HG03460 (cell line): Measurements from ENCODE around the gene EME2.

Experiments used
- ATAC-seq: cut with Tn5 transposase; IDR thresholded peaks from one replicate; pipeline ENCODE4 v1.9.1; 2021; ENCODE audit not compliant: unreplicated experiment

EME2 gene

DNA sequence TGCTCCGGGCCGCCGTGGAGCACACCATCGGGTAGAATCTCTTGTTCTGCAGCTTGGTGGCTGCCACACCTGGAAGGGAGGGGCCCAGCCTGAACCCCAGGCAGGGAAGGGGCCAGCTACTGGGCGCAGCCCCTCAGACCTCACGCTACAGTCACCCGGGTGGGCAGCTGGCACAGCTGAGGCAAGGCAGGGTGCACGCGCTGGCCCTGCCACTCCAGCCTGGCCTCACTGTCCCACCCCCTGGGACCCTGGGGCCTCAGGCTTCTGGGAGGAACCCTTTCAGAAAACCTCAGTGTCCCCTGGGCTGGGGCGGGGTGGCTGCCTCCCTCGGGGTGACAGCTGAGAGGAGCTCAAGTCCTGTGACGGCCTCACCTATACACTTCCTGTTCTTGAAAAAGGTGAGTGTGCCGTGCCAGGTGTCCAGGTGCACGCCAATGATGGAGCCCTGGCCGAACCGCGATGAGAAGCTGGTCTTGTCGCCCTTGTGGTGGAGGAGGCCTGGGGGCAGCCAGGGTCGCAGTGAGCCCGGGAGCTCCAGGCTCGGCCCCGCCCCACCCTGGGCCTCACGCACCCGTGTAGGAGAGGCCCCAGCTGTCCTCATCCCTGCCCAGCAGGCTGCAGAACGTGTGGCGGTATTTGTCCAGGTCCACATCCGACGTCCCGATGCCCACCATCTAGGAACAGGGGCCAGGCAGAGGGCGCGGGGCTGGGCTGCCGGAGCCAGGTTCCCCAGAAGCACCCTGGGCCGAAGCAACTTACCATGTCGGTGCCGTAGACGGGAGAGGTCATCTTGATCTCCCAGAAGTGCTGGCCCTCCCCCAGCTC, 5.0 kb downstream of the EME2 start:
- no peak for ATAC-seq

DNA sequence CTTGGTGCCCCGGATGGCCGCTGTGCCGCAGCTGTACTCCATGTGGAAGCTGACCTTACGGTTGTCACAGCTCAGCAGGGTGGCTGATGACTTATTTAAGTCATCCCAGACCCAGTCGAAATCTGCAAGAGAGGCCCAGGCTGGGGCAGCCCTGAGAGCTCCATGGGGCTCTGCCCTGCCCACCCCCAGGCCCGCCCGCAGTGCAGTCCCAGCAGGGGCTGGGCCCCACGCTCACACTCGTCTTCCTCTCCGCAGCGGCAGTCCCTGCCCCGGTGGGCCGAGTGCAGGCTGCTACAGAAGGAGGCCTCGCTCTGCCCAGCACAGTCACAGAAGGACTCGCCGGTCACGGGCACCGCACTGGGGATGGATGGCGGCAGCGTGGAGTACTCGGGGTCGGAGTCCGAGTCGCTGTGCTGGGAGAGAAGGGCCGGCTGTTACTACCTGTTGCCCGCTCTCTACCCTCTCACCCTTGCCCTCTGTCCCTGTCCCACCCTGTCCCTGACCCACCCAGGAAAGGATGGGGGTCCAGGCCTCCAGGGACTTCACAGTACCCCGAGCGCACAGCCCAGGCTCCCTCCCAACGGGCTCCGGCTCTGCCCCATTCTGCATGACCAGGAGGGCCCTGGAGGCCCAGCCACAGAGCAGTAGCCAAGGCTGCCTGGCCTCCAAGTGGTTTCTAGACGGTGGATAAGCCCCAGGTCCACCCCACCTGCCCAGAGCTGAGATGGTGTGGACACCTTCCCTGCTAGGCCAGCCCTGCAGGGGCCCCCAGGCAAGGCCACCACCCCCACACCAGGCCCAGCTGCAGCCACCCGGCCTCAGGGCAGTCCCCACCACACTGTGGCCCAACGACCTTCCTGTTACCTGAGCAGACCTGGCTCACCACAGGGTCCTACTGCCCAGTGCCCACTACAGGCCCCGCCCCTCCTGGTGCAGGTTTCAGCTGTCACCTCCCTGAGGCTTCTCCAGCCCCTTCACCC, 5.9 kb downstream of the EME2 start:
- no peak for ATAC-seq

DNA sequence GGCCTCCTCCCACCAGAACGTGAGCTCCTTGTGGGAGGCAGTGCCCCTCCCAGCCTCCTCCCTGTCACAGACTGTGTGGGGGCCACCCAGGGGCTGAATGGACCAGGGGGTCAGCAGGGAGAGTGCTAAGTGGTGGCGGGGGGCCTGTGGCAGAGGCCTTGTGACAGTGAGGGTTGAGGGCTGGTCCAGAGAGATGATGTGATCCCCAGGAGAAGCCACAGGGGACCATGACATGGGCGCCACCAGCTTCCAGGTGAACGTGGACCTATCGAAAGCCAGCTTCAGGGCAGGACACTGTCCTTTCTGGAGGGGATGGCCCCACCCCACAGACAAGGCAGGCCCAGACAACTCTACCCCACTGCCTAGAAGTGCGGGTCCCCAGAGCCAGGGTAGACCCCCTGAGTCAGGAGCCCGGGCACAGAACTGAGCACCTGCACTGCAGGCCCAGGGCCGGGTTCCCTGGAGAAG, 6.7 kb downstream of the EME2 start:
- ATAC-seq: no peak

DNA sequence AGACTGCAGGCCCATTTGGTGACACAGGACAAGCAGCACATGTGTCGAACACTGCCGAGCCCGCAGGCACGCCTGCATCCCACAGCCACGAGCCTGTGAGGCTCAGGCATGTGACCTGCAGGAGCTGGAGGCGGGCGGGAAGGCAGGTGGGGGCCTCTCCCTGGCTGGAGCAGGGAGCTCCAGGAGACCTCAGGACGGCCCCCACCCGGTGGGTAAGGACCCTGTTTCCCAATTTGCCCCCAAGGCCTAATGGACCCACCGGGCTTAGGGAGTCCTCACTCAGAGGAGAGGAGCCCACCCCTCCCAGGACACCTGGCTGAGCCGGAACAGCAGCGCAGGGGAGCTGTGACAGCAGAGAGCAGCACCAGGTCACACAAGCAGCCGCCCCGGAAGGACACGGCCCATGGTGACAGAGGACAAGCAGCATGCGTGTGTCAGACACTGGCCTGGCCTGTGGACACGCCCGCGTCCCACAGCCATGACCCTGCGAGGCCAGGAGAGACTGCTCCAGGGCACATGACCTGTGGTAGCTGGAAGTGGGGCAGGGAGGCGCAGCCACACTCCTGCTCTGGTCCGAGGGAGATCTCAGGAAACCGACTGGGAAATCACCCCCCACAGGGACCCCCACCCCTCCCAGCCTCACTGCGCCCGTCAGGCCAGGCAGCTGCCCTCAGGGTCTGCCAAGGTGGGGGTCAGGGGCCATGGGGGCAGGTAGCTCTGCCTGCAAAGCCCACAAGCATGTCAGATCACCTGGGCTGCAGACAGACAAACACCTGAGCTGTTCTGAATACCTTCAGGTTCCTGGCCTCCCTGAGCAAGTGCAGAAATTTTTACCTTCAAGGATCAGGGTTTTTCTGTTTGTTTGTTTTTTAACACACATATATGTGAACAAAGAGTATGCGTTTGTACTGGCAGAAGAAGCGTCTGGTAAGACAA, 7.4 kb downstream of the EME2 start:
- no peak for ATAC-seq

DNA sequence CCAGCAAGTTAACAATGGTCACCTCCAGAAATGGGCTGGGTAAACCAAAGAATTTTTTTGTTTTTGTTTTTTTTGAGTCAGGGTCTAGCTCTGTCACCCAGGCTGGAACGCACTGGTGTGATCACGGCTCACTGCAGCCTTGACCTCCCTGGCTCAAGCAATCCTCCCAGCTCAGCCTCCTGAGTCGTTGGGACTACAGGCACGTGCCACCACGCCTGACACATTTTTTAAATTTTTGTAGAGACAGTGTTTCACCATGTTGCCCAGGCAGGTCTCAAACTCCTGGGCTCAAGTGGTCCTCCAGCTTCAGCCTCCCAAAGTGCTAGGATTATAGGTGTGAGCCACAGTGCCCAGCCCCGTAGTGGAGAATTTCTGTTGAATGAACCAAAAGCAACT, 8.1 kb downstream of the EME2 start:
- no peak for ATAC-seq

DNA sequence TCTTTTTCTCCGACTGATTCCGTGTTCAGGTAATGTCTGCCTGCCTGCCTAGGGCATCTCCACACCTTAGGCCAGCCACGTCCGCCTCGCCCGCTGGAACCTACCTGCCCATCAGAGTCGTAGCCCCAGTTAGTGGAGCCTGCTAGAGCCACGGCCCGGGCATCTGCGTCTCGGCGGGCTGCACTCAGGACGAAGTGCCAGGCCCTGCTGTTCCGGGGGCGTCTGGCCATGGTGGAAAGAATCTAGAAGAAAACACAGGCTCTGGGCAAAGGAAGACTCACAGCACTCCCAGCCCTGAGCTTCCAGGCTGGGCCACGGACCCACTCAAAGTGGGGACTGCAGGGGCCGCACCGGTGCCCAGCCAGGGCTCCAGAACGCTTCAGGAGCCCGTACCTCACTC, 8.6 kb downstream of the EME2 start:
- ATAC-seq: no peak

DNA sequence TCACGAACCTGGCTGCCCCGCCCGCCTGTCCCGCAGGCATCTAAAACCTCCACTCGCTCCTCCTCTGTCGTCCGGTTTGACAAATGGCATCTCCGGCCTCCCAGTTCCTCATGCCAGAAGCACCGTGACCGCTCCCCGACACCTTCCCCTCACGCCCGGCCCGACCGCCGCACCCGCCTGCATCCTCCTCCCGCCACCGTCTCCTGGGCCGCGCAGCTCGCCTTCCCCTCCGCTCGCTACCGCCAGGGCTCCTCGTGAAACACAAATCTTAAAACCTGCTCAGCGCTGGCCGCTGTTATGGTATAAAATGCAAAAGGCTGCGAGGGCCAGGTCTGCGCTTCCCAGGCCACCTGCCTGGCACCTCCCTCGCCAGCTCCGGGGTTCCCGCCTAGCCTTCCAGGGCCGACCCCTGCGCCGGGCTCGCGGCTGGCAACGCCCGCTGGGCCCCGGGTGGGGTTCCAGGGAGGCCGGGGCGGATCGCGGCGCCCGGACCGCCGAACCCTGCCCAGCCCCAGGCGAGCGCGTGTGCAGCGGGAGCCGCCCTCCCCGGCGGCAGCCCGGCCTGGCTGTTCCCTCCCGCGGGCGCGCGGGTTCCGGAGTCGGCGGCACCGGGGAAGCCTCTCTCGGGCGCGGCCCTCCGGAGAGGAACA, 9.3 kb downstream of the EME2 start:
- peak; percentile 0 for ATAC-seq

DNA sequence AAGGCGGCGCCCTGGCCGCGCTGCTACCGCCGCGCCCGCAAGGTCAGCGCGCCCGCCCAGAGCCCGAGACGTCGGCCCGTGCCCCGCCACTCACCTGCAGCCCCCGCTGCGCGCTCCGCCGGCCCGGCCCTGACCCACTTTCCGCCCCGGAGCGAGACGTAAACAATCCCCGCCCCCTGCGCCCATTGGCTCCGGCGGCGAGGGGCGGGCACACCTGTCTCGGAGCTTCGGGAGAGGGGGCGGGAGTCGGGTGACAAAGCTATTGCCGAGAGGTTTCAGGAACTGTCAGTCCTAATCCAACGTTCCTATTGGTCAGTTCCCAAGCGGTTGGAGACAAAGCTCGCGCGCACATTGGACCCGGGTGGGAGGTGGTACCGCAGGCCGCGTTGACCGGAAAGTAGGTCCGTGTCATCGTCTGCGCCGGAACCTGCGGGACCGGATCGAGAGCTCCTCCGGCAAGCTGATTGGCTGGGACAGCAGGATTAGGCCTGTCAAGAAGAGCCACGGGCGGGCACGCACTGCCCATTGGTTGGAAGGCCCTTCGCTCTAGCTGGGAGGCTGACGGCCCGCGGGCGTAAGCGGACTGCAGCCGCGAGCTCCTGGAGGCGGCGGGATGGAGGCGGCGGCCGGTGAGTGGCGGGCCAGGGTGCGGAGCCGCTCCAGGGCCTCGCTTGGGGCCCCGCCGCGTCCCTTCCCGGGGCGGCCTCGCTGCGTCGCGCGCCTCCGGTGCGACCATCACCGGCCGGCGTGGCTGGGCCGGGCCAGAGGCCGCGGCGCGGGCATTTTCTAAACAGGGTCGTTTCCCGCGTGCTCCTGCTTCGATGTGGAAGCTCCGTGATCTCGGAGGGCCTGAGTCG, 10.0 kb downstream of the EME2 start, which contains the start of the genes NUBP2 and SPSB3:
TSS of gene NUBP2 (plus strand) at position 553 of the 857 bp plus-strand sequence. CDS start at position 614, 61 bp downstream.
TSS of gene SPSB3 (minus strand) at position 164 of the 857 bp plus-strand sequence. CDS start 1,088 bp downstream, outside the sequence.
- ATAC-seq: peak; percentile 85

DNA sequence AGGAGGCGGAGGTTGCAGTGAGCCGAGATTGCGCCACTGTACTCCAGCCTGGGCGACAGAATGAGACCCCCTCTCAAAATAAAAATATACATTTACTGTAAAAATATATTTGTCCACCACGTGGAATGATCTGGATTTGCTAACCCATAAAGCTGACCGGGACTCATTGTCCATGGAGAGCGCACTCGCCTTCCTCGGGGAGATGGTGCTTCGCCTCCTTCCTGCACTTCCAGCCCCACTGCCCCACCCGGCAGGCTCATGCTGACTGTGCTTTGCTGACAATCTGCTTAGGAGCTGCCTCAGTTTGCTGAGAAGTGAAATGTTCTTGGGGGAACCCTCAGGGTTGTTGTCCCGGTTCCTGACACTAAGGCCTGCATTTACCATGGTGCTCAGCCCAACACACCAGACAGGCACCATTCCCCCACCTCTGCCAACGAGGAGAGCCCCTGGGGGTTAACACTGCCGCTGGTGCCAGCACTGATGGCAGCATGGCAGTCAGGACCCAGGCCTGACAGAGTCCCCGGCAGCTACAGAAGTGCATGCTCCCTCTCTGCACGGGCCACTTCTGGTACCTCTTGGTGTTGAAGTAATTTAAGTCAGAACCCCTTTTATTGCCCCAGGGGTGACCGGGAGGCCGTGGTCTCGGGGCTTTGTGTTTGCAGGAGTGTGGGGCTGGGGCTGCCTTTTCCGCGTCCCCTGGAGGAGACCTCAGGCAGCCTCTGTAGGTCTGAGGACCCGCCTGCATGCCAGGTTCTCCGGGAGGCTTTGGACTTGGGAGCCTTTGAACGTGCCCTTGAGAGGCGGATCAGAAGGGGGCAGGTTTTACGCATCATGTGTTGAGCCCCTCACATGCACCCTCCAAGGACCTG, 12.6 kb downstream of the EME2 start:
- no peak for ATAC-seq

DNA sequence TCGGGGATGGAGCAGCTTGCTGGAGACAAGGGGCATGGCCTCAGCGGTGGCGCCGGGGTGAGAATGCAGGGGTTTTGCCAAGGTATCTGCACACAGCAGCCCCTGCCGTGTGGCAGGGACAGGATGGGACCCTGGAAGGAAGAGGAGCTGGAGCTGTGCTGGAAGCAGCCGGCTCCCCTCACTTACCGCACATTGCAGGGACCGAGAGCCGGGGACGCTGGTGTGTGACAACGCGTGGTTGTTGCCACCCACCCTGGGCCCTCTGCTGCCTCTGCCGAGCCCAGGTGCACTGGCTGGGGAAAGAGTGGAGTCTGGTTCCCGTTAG, 13.2 kb downstream of the EME2 start:
- no peak for ATAC-seq

DNA sequence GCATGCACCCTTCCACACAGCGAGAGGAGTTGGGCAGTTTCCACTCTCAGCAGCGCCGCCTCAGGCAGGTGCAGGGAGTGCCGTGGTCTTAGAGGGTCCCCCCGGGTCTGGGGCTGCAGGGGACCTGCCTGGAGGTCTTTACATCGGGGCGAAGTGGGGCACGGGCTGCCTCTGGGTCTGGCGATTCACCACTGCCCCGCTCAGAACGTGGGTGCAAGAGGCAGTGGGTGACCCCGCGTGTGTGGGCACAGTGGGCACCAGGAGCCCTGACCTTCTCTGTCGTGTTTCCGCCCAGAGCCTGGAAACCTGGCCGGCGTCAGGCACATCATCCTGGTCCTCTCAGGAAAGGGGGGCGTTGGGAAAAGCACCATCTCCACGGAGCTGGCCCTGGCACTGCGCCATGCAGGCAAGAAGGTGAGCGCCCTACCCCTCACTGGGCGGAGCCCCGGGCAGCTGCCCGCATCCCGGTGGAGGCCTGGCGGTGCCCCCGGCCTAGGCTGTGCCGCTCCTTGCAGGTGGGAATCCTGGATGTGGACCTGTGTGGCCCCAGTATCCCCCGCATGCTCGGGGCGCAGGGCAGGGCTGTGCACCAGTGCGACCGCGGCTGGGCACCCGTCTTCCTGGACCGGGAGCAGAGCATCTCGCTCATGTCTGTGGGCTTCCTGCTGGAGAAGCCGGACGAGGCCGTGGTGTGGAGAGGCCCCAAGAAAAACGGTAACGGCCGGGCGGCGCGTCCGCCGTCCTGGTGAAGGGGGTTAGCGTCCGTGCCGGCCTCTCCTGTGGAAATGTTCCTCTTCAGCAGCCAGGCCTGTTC, 13.8 kb downstream of the EME2 start:
- ATAC-seq: no peak

DNA sequence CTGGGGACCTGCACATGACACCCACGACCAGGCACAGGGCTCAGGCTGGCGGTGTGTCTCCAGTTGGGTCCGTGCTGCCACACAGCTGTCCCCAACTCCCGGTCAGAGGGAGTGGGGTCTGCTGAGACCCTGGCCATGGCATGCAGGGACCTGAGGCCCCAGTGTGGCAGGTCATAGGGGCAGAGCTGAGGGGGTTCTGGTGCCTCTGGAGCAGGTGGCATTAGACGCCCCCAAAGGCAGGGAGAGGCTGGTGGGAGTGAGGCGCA, 14.4 kb downstream of the EME2 start:
- no peak for ATAC-seq

DNA sequence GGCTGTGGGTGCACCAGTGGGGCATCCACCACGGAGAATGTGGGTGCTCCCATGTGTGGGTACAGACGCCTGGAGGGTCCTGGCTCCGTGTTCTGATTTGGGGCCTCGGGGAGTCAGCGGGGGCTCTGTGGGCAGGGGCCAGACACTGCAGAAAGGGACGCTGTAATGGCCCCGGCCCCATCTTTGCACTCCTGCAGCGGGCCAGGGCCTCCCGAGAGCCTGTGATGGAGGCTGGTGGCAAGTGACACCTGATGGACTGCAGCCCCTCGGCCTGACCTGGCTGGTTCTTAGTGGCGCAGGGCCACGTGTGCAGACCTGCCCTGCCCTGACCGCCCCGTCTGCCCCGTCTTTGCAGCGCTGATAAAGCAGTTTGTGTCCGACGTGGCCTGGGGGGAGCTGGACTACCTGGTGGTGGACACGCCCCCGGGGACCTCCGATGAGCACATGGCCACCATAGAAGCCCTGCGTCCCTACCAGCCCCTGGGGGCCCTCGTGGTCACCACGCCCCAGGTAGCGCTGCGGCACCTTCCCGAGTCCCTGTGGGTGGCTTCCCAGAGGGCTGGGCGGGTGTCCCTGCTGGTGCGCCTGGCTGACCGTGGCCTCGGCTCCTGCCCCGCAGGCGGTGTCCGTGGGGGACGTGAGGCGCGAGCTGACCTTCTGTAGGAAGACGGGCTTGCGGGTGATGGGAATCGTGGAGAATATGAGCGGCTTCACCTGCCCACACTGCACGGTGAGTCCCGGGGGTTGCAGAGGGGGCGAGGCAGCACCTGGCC, 14.9 kb downstream of the EME2 start:
- ATAC-seq: no peak

DNA sequence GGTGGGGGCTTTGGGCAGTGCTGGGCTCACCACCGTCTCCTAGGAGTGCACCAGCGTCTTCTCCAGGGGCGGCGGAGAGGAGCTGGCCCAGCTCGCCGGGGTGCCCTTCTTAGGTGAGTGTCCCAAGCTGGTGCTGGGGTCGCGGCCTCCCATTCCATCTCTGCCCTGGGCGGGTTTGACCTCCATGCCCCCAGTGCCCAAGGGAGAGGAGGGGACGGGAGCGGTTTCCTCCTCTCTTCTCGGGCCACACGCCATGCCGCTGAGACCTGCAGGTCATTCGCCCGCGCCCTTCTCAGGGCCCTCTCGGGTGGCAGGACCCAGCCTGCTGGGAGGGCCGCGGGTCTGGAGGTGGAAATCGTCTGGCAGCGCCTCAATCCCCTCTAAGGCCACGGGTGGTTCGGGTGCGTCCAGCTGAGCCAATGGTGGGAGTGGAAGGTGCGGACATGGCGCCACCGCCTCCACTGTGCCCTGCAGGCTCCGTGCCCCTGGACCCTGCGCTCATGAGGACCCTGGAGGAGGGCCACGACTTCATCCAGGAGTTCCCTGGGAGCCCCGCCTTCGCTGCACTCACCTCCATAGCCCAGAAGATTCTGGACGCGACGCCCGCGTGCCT, 15.6 kb downstream of the EME2 start:
- no peak for ATAC-seq

DNA sequence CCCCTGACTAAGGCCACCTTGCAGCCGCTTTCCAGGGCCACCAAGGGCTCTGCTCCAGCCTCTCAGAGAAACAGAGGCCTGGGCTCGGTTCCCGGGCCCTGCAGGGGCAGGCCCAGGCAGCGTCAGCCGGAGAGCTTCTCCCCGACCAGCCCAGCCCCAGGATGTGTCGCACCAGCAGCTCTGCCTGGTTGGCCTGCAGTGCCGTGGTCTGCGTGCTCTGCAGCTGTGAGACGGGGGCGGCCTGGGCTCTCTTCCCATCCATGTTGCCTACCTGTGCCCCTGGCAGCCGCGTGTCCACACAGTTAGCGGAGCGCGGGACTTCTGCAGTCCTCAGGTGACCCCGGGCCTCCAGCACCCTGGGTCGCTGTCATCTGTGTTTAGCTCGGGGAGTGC, 16.1 kb downstream of the EME2 start:
- no peak for ATAC-seq

DNA sequence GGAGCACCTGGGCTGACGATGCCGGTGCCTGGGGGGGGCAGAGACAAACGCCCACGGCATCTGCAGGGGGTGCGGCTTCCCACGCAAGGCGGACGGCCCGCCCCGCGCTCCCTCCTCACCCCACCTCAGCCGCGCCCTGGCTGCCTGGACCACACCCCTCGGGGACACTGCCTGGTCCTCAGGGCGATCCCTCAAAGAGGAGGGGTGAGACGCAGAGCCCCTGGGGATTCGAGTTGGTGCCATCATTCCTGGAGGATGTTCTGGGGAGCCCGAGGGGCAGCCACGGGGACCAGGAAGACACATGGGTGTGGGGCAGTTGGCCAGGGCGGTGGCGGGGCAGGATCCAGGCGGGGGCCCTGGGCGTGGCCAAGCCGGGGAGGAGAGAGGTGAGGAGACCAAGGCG, 17.0 kb downstream of the EME2 start:
- no peak for ATAC-seq

DNA sequence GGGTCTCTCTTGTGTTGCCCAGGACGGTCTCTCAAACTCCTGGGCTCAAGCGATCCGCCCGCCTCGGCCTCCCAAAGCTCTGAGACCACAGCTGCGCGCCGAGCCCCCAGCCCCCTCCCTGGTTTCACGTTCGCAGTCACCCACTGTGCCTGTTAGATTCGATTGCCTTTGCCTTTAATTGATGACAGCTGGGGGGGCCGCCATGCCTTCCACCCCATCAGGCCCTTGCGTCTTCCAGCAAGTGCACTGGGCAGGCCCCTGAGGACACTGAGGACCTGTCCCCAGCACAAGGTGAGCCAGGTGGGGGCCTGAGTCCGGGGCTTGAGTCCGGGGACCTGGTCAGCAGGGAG, 17.6 kb downstream of the EME2 start:
- ATAC-seq: no peak
